Liver (tissue), 9 donors: ENCODE measurements around the gene RAB7A. TPM values are rescaled to one million over a fixed set of nuclear protein-coding genes. Genes with fewer than 3 reads are reported as not detected.

Experiments used
- DNase-seq: peaks from one replicate; pipeline ENCODE4 v3.0.0-alpha.2; 2017; ENCODE audit warnings: low spot score
- H3K27ac ChIP-seq, 2 donors: one replicate each; pipeline ENCODE4 v1.7.0; 2013; ENCODE audit warnings: inconsistent platforms in 2 of 2, low read length in 2 of 2, control low read depth in 1 of 2, low read depth in 1 of 2, mild to moderate bottlenecking in 1 of 2
- H3K27me3 ChIP-seq, 4 donors: one replicate each; pipeline versions ENCODE4 v1.6.1 to v1.7.0; 2013; ENCODE audit warnings: low read length in 3 of 4, inconsistent platforms in 1 of 4, mild to moderate bottlenecking in 1 of 4, moderate library complexity in 1 of 4; ENCODE audit not compliant: control insufficient read depth in 4 of 4, insufficient read depth in 4 of 4
- H3K36me3 ChIP-seq, 4 donors: one replicate each; pipeline versions ENCODE4 v1.6.1 to v1.7.0; 2013; ENCODE audit warnings: low read length in 3 of 4, mild to moderate bottlenecking in 3 of 4, low read depth in 1 of 4, moderate library complexity in 1 of 4; ENCODE audit not compliant: control insufficient read depth in 4 of 4, insufficient read depth in 3 of 4
- H3K4me1 ChIP-seq, 4 donors: one replicate each; pipeline versions ENCODE4 v1.6.1 to v1.7.0; 2013; ENCODE audit warnings: low read length in 3 of 4, mild to moderate bottlenecking in 3 of 4, moderate library complexity in 1 of 4; ENCODE audit not compliant: control insufficient read depth in 4 of 4, insufficient read depth in 4 of 4
- H3K4me3 ChIP-seq, 3 donors: one replicate each; pipeline versions ENCODE4 v1.6.1 to v1.7.0; 2013; ENCODE audit warnings: low read length in 3 of 3, control low read depth in 1 of 3, low read depth in 1 of 3, mild to moderate bottlenecking in 1 of 3
- H3K9ac ChIP-seq, 2 donors: one replicate each; pipeline ENCODE4 v1.7.0; 2013; ENCODE audit warnings: low read length in 2 of 2, mild to moderate bottlenecking in 2 of 2, moderate library complexity in 2 of 2, control low read depth in 1 of 2, low read depth in 1 of 2
- H3K9me3 ChIP-seq, 4 donors: one replicate each; pipeline versions ENCODE4 v1.6.1 to v1.7.0; 2013; ENCODE audit warnings: low read length in 3 of 4; ENCODE audit not compliant: control insufficient read depth in 4 of 4
- ATF3 ChIP-seq: IDR thresholded peaks from 2 replicates; pipeline ENCODE4 v1.6.1; 2016; ENCODE audit warnings: antibody characterized with exemption
- CTCF ChIP-seq: fragments of 150-350 bp; IDR thresholded peaks from 2 replicates; pipeline ENCODE4 v1.5.1; 2017; ENCODE audit warnings: improper control_type of control experiment, low read depth, low read length; ENCODE audit not compliant: missing input control
- EGR1 ChIP-seq, 2 donors: IDR thresholded peaks; 2 replicates each; pipeline ENCODE4 v1.6.1; 2016 to 2018; ENCODE audit warnings: antibody characterized with exemption in 2 of 2, low read depth in 2 of 2
- FOXA1 ChIP-seq: IDR thresholded peaks from 2 replicates; pipeline ENCODE4 v1.6.1; 2016; ENCODE audit warnings: antibody characterized with exemption
- FOXA2 ChIP-seq: IDR thresholded peaks from 2 replicates; pipeline ENCODE4 v1.6.1; 2016; ENCODE audit warnings: antibody characterized with exemption
- GABPA ChIP-seq, 2 donors: IDR thresholded peaks in 1 of 2; conservative IDR thresholded peaks in 1 of 2; 2 replicates each; pipeline ENCODE4 v1.6.1; 2016; ENCODE audit warnings: antibody characterized with exemption in 2 of 2, mild to moderate bottlenecking in 1 of 2, moderate library complexity in 1 of 2
- HNF4A ChIP-seq, 2 donors: conservative IDR thresholded peaks; 2 replicates each; pipeline ENCODE4 v1.6.1; 2016; ENCODE audit warnings: antibody characterized with exemption in 2 of 2, mild to moderate bottlenecking in 2 of 2
- HNF4G ChIP-seq: IDR thresholded peaks from 2 replicates; pipeline ENCODE4 v1.6.1; 2016; ENCODE audit warnings: antibody characterized with exemption
- JUND ChIP-seq, 2 donors: IDR thresholded peaks; 2 replicates each; pipeline ENCODE4 v1.6.1; 2016; ENCODE audit warnings: antibody characterized with exemption in 2 of 2
- MAX ChIP-seq: IDR thresholded peaks from 2 replicates; pipeline ENCODE4 v1.6.1; 2016; ENCODE audit warnings: antibody characterized with exemption
- NR2F2 ChIP-seq: IDR thresholded peaks from 2 replicates; pipeline ENCODE4 v1.6.1; 2016; ENCODE audit warnings: antibody characterized with exemption
- RAD21 ChIP-seq, 2 donors: IDR thresholded peaks; 2 replicates each; pipeline ENCODE4 v1.6.1; 2016; ENCODE audit warnings: antibody characterized with exemption in 2 of 2, mild to moderate bottlenecking in 2 of 2
- REST ChIP-seq: IDR thresholded peaks from 2 replicates; pipeline ENCODE4 v1.6.1; 2016; ENCODE audit warnings: antibody characterized with exemption, mild to moderate bottlenecking
- RXRA ChIP-seq, 2 donors: IDR thresholded peaks; 2 replicates each; pipeline ENCODE4 v1.6.1; 2017 to 2018; ENCODE audit warnings: antibody characterized with exemption in 2 of 2, mild to moderate bottlenecking in 1 of 2
- SP1 ChIP-seq: IDR thresholded peaks from 2 replicates; pipeline ENCODE4 v1.6.1; 2018; ENCODE audit warnings: antibody characterized with exemption, mild to moderate bottlenecking
- TAF1 ChIP-seq: conservative IDR thresholded peaks from 2 replicates; pipeline ENCODE4 v1.6.1; 2016; ENCODE audit warnings: antibody characterized with exemption, mild to moderate bottlenecking
- YY1 ChIP-seq: IDR thresholded peaks from 2 replicates; pipeline ENCODE4 v1.6.1; 2016; ENCODE audit warnings: antibody characterized with exemption, mild to moderate bottlenecking
- ZBTB33 ChIP-seq: IDR thresholded peaks from 2 replicates; pipeline ENCODE4 v1.6.1; 2016; ENCODE audit warnings: antibody characterized with exemption
- WGBS: extraction: QIAGEN DNeasy Blood & Tissue Kit; methylation state at CpG from one replicate; pipeline ENCODE4 v1.1.7; 2013; 5-methylcytosine and 5-hydroxymethylcytosine counted together
- polyA plus RNA-seq, 2 donors: library from polyadenylated mRNA; stranded (reverse) in 1 of 2; unstranded in 1 of 2; fragments of 200-250 nt in 1 of 2; fragments of >200 nt in 1 of 2; fragmentation: Nextera tagmentation in 1 of 2; extraction: Ambion mirVana in 1 of 2; gene quantifications; one replicate each; pipeline versions ENCODE4 v1.2.1 to v1.2.3, GENCODE V29; 2013 to 2015
- total RNA-seq, 2 donors: library from RNA; depleted of rRNA; stranded (reverse); fragments of >200 nt; gene quantifications; one replicate each; pipeline ENCODE4 v1.2.3, GENCODE V29; 2014
- donor health status: healthy.
- donor health status: healthy.
- donor health status: healthy.
- donor health status: healthy.
- donor health status: healthy.

RAB7A gene
- total and polyA plus RNA-seq, 4 donors: 34.6 to 90.6 (median 63.4) TPM

- Histone ChIP-seq H3K27ac (peak overlapping the region in 1 of 2 donors; percentile 63), H3K4me1 (peaks cover 0 to 3% (median 0%) of the 10 kb centered on the region in 4 donors), H3K4me3 (peak overlapping the region; percentile 54 to 69 (median 55)), H3K36me3 (no peaks in the 10 kb centered on the region), H3K9ac (no peak overlapping the region), H3K9me3 (no peaks in the 10 kb centered on the region), H3K27me3 (no peaks in the 10 kb centered on the region)
- peak; percentile 52 for DNase-seq
- 2% methylated on average over 53 of the region's 53 CpGs for WGBS
- TF ChIP-seq MAX (no peak), RXRA (IDR thresholded peaks at IDR 0.05) (no peak), YY1 (no peak), GABPA (IDR thresholded peaks at IDR 0.05 in 1 of 2, conservative IDR thresholded peaks at IDR 0.05 in 1 of 2) (no peak), FOXA2 (no peak), FOXA1 (no peak), TAF1 (no peak), ATF3 (no peak), HNF4A (conservative IDR thresholded peaks at IDR 0.05) (no peak), CTCF (no peak), SP1 (no peak), REST (no peak), NR2F2 (no peak), EGR1 (IDR thresholded peaks at IDR 0.05; ENCODE audit: low read depth in 2 of 2) (no peak), ZBTB33 (no peak), RAD21 (IDR thresholded peaks at IDR 0.05) (no peak), JUND (IDR thresholded peaks at IDR 0.05) (no peak), HNF4G (no peak)
Measured at GRCh38 chr3:128698211-128699047, 27.6 kb upstream of the RAB7A start.
